Measurements from ENCODE around the gene SNX9.
"Not testable (repeated sequence)": the region's sequence is repeated elsewhere in the genome, so short reads cannot be mapped to it uniquely, and the experiment has no call there.

The SNX9 gene

GRCh38 chr6:157929076-157929475, 106.0 kb downstream of the SNX9 start:
- DNase-seq: no peak

- DNase-seq: no peak
These were observed 106.8 kb downstream of the SNX9 start for GRCh38 chr6:157929765-157930319.

GRCh38 chr6:157935786-157936185, 112.7 kb downstream of the SNX9 start:
- no peak for DNase-seq

- no peak for DNase-seq
These were observed 114.3 kb downstream of the SNX9 start for GRCh38 chr6:157937318-157937717.

- no peak for DNase-seq
These were observed 114.9 kb downstream of the SNX9 start for GRCh38 chr6:157937916-157938315.

- DNase-seq: not testable (repeated sequence)
These were observed 117.5 kb downstream of the SNX9 start for GRCh38 chr6:157940375-157941036.

GRCh38 chr6:157941101-157941863, 118.2 kb downstream of the SNX9 start:
- no peak for DNase-seq

GRCh38 chr6:157942351-157942750, 119.3 kb downstream of the SNX9 start:
- DNase-seq: no peak

GRCh38 chr6:157943249-157943963, 120.4 kb downstream of the SNX9 start:
- no peak for DNase-seq

- DNase-seq: no peak
These were observed 120.9 kb downstream of the SNX9 start for GRCh38 chr6:157943964-157944283.

- no peak for DNase-seq
These were observed 122.2 kb downstream of the SNX9 start for GRCh38 chr6:157944983-157945931.

- DNase-seq: no peak
These were observed 123.1 kb downstream of the SNX9 start for GRCh38 chr6:157946053-157946617.

- peak; percentile 5 for DNase-seq
These were observed 124.0 kb downstream of the SNX9 start for GRCh38 chr6:157946865-157947532.

- not testable (repeated sequence) for DNase-seq
These were observed 127.9 kb downstream of the SNX9 start for GRCh38 chr6:157950899-157951298.

- no peak for DNase-seq
These were observed 128.8 kb downstream of the SNX9 start for GRCh38 chr6:157951828-157952227.

- no peak for DNase-seq
These were observed 129.9 kb downstream of the SNX9 start for GRCh38 chr6:157952861-157953351.

GRCh38 chr6:157953580-157954091, 130.6 kb downstream of the SNX9 start:
- no peak for DNase-seq

- DNase-seq: no peak
These were observed 131.4 kb downstream of the SNX9 start for GRCh38 chr6:157954150-157955117.

- DNase-seq: no peak
These were observed 132.6 kb downstream of the SNX9 start for GRCh38 chr6:157955675-157956074.

All from NCI-H2171 (cell line).